HepG2 (cell line): ENCODE data around the gene CNNM2. TPM values are rescaled to one million over a fixed set of nuclear protein-coding genes. Genes with fewer than 3 reads are reported as not detected.

Experiments
- ATAC-seq: fragments of 200-7000 bp; cut with Tn5 transposase; 3 replicates; pipeline ENCODE4 v1.9.1; 2020; ENCODE audit warnings: mild to moderate bottlenecking, moderate library complexity
- BruUV-seq: library from RNA; stranded (reverse); fragments of 400-500 nt; replicated peaks from 2 replicates; lab custom pipeline; 2021; lab: Mats Ljungman, UMichigan
- CTCF ChIA-PET: fragments of 300-600 bp; formaldehyde crosslinking; extraction: SDS; loops from one replicate; lab custom pipeline; 2021; ENCODE audit warnings: low total read pairs, inconsistent platforms, low intra/inter-chr PET ratio; lab: Yijun Ruan, JAX
- POLR2A ChIA-PET: fragments of 350-600 bp; sonication (Branson Sonifier 250); formaldehyde crosslinking; loops from one replicate; lab custom pipeline; 2020; ENCODE audit warnings: antibody characterized with exemption, inconsistent platforms; lab: Yijun Ruan, JAX
- DNase-seq: peaks from one replicate; pipeline ENCODE4 v3.0.0-alpha.2; 2015; ENCODE audit warnings: low spot score
- FAIRE-seq: peaks from 3 replicates; lab custom pipeline; 2011; peaks lifted over from hg19 to GRCh38; lab: Jason Lieb, UNC
- H2AFZ ChIP-seq: one replicate; pipeline ENCODE4 v1.6.1; 2011; ENCODE audit warnings: low read length, inconsistent platforms
- H3K27ac ChIP-seq: fragments of 300-600 bp; 3 replicates; pipeline ENCODE4 v1.8.0; 2011; ENCODE audit warnings: mixed run types, mild to moderate bottlenecking, mixed read lengths, low read length, inconsistent platforms; ENCODE audit not compliant: insufficient read depth; ENCODE audit errors: extremely low read length
- H3K27me3 ChIP-seq, 2 experiments: fragments of 200-600 bp in 1 of 2; 2 replicates in 1 of 2; 3 replicates in 1 of 2; pipeline versions ENCODE4 v1.6.0 to v1.8.0; 2011; ENCODE audit warnings: low read length in 2 of 2, mild to moderate bottlenecking in 2 of 2, moderate library complexity in 2 of 2, inconsistent platforms in 1 of 2; ENCODE audit not compliant: insufficient read depth in 2 of 2, control insufficient read depth in 1 of 2
- H3K36me3 ChIP-seq, 2 experiments: fragments of 200-600 bp in 1 of 2; replicated peaks in 1 of 2; 2 replicates in 1 of 2; 3 replicates in 1 of 2; pipeline versions ENCODE4 v1.5.1 to v1.8.0; 2011; ENCODE audit warnings: low read length in 2 of 2, inconsistent platforms in 1 of 2; ENCODE audit not compliant: insufficient read depth in 2 of 2, control insufficient read depth in 1 of 2
- H3K4me1 ChIP-seq: 2 replicates; pipeline ENCODE4 v1.5.1; 2012; ENCODE audit warnings: low read length, inconsistent platforms; ENCODE audit not compliant: insufficient read depth
- H3K4me2 ChIP-seq: 2 replicates; pipeline ENCODE4 v1.6.0; 2011; ENCODE audit warnings: low read depth, low read length, inconsistent platforms
- H3K4me3 ChIP-seq, 3 experiments: fragments of 200-600 bp in 1 of 3; sonication (generic), shearing (Covaris generic) in 1 of 3; replicated peaks in 1 of 3; 2 replicates each; pipeline ENCODE4 v1.5.1; 2011 to 2016; ENCODE audit warnings: low read length in 3 of 3, inconsistent platforms in 2 of 3, low read depth in 2 of 3, mild to moderate bottlenecking in 2 of 3, control low read depth in 1 of 3, mixed read lengths in 1 of 3; ENCODE audit not compliant: insufficient read depth in 1 of 3
- H3K79me2 ChIP-seq: one replicate; pipeline ENCODE4 v1.6.1; 2011; ENCODE audit warnings: low read length, inconsistent platforms; ENCODE audit not compliant: insufficient read depth
- H3K9ac ChIP-seq: 2 replicates; pipeline ENCODE4 v1.6.0; 2011; ENCODE audit warnings: mild to moderate bottlenecking, low read depth, low read length, inconsistent platforms; ENCODE audit not compliant: insufficient read depth
- H3K9me3 ChIP-seq: 2 replicates; pipeline ENCODE4 v1.5.1; 2012; ENCODE audit warnings: mild to moderate bottlenecking, low read length
- H4K20me1 ChIP-seq: 2 replicates; pipeline ENCODE4 v1.6.0; 2011; ENCODE audit warnings: inconsistent platforms, mild to moderate bottlenecking, low read length, moderate library complexity; ENCODE audit not compliant: insufficient read depth
- BHLHE40 ChIP-seq: IDR thresholded peaks from 2 replicates; pipeline ENCODE4 v1.6.1; 2011; ENCODE audit warnings: low read length, improper control_type of control experiment
- CBX1 ChIP-seq: IDR thresholded peaks from one replicate; pipeline ENCODE4 v1.6.1; 2016; ENCODE audit warnings: antibody characterized with exemption, low read depth
- DMAP1 ChIP-seq: IDR thresholded peaks from 2 replicates; pipeline ENCODE4 v1.6.1; 2016
- DNMT3B ChIP-seq: conservative IDR thresholded peaks from 2 replicates; pipeline ENCODE4 v1.6.1; 2016; ENCODE audit warnings: missing biosample characterization, control low read depth
- EZH2 ChIP-seq: conservative IDR thresholded peaks from 2 replicates; pipeline ENCODE4 v1.6.1; 2012; ENCODE audit warnings: mild to moderate bottlenecking, low read depth, low read length, moderate library complexity
- GRHL1 ChIP-seq: sonication (generic); formaldehyde crosslinking; conservative IDR thresholded peaks from 2 replicates; pipeline ENCODE4 v1.8.0; 2022; ENCODE audit warnings: missing genetic modification reagents
- IKZF1 ChIP-seq: fragments of 450-650 bp; IDR thresholded peaks from 2 replicates; pipeline ENCODE4 v1.7.1; 2016
- MTF1 ChIP-seq: sonication (generic); formaldehyde crosslinking; IDR thresholded peaks from 2 replicates; pipeline ENCODE4 v1.5.0; 2020; ENCODE audit warnings: missing genetic modification reagents
- NONO ChIP-seq, 2 experiments: fragments of 450-650 bp in 1 of 2; sonication (generic) in 1 of 2; formaldehyde crosslinking in 1 of 2; IDR thresholded peaks in 1 of 2; conservative IDR thresholded peaks in 1 of 2; 2 replicates each; pipeline versions ENCODE4 v1.6.1 to v1.8.0; 2017 to 2022; ENCODE audit warnings: mild to moderate bottlenecking in 1 of 2, missing genetic modification reagents in 1 of 2, moderate library complexity in 1 of 2
- PAWR ChIP-seq: sonication (generic); formaldehyde crosslinking; IDR thresholded peaks from 2 replicates; pipeline ENCODE4 v1.4.0; 2020; ENCODE audit warnings: missing genetic modification reagents, mild to moderate bottlenecking, borderline replicate concordance
- POGZ ChIP-seq: sonication (generic); formaldehyde crosslinking; IDR thresholded peaks from 2 replicates; pipeline ENCODE4 v1.4.0; 2020; ENCODE audit warnings: mild to moderate bottlenecking, missing genetic modification reagents
- SAP130 ChIP-seq: IDR thresholded peaks from 2 replicates; pipeline ENCODE4 v1.6.1; 2016; ENCODE audit warnings: low read depth
- SIX1 ChIP-seq: sonication (generic); formaldehyde crosslinking; IDR thresholded peaks from 2 replicates; pipeline ENCODE4 v1.4.0; 2020; ENCODE audit warnings: missing genetic modification reagents, borderline replicate concordance
- SIX4 ChIP-seq: sonication (generic); formaldehyde crosslinking; IDR thresholded peaks from 2 replicates; pipeline ENCODE4 v1.4.0; 2020; ENCODE audit warnings: missing genetic modification reagents
- SSRP1 ChIP-seq: IDR thresholded peaks from 2 replicates; pipeline ENCODE4 v1.6.1; 2016; ENCODE audit warnings: control low read depth
- THRA ChIP-seq: sonication (generic); formaldehyde crosslinking; IDR thresholded peaks from 2 replicates; pipeline ENCODE4 v1.4.0; 2020; ENCODE audit warnings: missing genetic modification reagents, borderline replicate concordance
- ZNF121 ChIP-seq: sonication (generic); formaldehyde crosslinking; IDR thresholded peaks from 2 replicates; pipeline ENCODE4 v1.5.0; 2020; ENCODE audit warnings: mild to moderate bottlenecking, missing genetic modification reagents
- ZNF274 ChIP-seq: sonication (generic); formaldehyde crosslinking; IDR thresholded peaks from 2 replicates; pipeline ENCODE4 v1.5.1; 2020; ENCODE audit warnings: mild to moderate bottlenecking, missing genetic modification reagents
- ZNF281 ChIP-seq: sonication (generic); formaldehyde crosslinking; IDR thresholded peaks from 2 replicates; pipeline ENCODE4 v1.4.0; 2020; ENCODE audit warnings: missing genetic modification reagents, borderline replicate concordance
- ZNF556 ChIP-seq: sonication (generic); formaldehyde crosslinking; IDR thresholded peaks from 2 replicates; pipeline ENCODE4 v1.4.0; 2020; ENCODE audit warnings: mild to moderate bottlenecking, missing genetic modification reagents, borderline replicate concordance
- ZNF562 ChIP-seq: sonication (generic); formaldehyde crosslinking; IDR thresholded peaks from 2 replicates; pipeline ENCODE4 v1.8.0; 2022; ENCODE audit warnings: missing genetic modification reagents, borderline replicate concordance
- ZNF589 ChIP-seq: sonication (generic); formaldehyde crosslinking; conservative IDR thresholded peaks from 2 replicates; pipeline ENCODE4 v1.8.0; 2022; ENCODE audit warnings: mild to moderate bottlenecking, moderate library complexity, missing genetic modification reagents
- WGBS: methylation state at CpG from one replicate; pipeline ENCODE4 v1.1.6; 2017; ENCODE audit warnings: low lambda C conversion rate; 5-methylcytosine and 5-hydroxymethylcytosine counted together
- in situ Hi-C: cut with HindIII; loops from 2 replicates; pipeline ENCODE4 v1.10.0; 2017; ENCODE audit warnings: low pct_unique_long_range_greater_than_20kb; ENCODE audit not compliant: extremely low pct_ligation_motif_present
- intact Hi-C: fragments of 100-400 bp; cut with micrococcal nuclease; formaldehyde crosslinking; loops from one replicate; pipeline ENCODE4 v1.10.0; 2022; ENCODE audit not compliant: unreplicated experiment
- polyA plus RNA-seq, 8 experiments: library from polyadenylated mRNA; depleted of rRNA in 3 of 8; stranded (reverse) in 7 of 8; unstranded in 1 of 8; fragments of >200 nt; fragmentation: Illumina TruSeq in 4 of 8; extraction: Trizol in 4 of 8; gene quantifications; 2 replicates each; pipeline versions ENCODE4 v1.2.1 to v1.2.3, GENCODE V29; 2011 to 2016; ENCODE audit warnings: low read depth in 4 of 8, missing spikeins in 1 of 8, mixed read lengths in 1 of 8; ENCODE audit not compliant: insufficient read depth in 1 of 8
- total RNA-seq, 5 experiments: library from RNA; depleted of rRNA; stranded (reverse); fragments of >200 nt; fragmentation: Illumina TruSeq; extraction: Trizol; gene quantifications; 2 replicates each; pipeline ENCODE4 v1.2.3, GENCODE V29; 2016; ENCODE audit warnings: low read depth in 1 of 5

Gene CNNM2
- total and polyA plus RNA-seq, 2 of the 13 experiments (the other 11 are each of a cell fraction or from before 2014, with no cell fraction given), result 7.1 to 9.0 TPM

- H3K36me3 ChIP-seq, result no peaks in the 10 kb centered on the region; a peak in 1 of 5 replicates
- POLR2A ChIA-PET, result interaction anchor here (1.0 kb wide), 1 partner anchor 108 kb away, joined by 4 read pairs; the partner anchor contains the start of gene CNNM2
- no peak overlapping the region for H2AFZ ChIP-seq
- ATAC-seq, result peak; percentile 89
- no peak overlapping the region for H3K9ac ChIP-seq
- H3K4me3 ChIP-seq, result no peak overlapping the region
- no peaks in the 10 kb centered on the region for H3K27me3 ChIP-seq
- H3K27ac ChIP-seq, result peak overlapping the region; percentile 63
- no peaks in the 10 kb centered on the region for H3K9me3 ChIP-seq
- peak; percentile 84 for FAIRE-seq
- peak overlapping the region; percentile 52 for H3K4me2 ChIP-seq
- BruUV-seq, result no TSS peak
- WGBS, result 6% methylated on average over 2 of the region's 2 CpGs
- peaks cover 49% of the 10 kb centered on the region for H3K4me1 ChIP-seq
- H3K79me2 ChIP-seq, result peaks cover 2% of the 10 kb centered on the region
- peak; percentile 90 for DNase-seq
- CTCF ChIA-PET, result no interaction called here
- in situ Hi-C loops (no loop called here), intact Hi-C loops (loop anchor here (5.0 kb wide), 1 partner anchor 33 kb away; no protein-coding TSS in a partner anchor)
- H4K20me1 ChIP-seq, result no peaks in the 10 kb centered on the region
- no peak for TF ChIP-seq ZNF556
- no peak for TF ChIP-seq PAWR (CRISPR knock-in tag)
- 0 out of 2 replicates have a peak, but pooled peaks have one; percentile 52 for TF ChIP-seq POGZ (CRISPR knock-in tag)
- no peak for TF ChIP-seq ZNF121
- TF ChIP-seq DMAP1, result no peak
- no peak for TF ChIP-seq DNMT3B (CRISPR knock-in tag)
- no peak for TF ChIP-seq GRHL1 (CRISPR knock-in tag)
- no peak for TF ChIP-seq SAP130 (CRISPR knock-in tag)
- TF ChIP-seq MTF1 (CRISPR knock-in tag), result no peak
- no peak for TF ChIP-seq EZH2
- TF ChIP-seq THRA (CRISPR knock-in tag), result peak; percentile 33; the same call in 1 of the 2 replicates
- no peak for TF ChIP-seq IKZF1
- no peak for TF ChIP-seq ZNF562
- peak; percentile 15; the same call in 1 of the 2 replicates for TF ChIP-seq SIX4 (CRISPR knock-in tag)
- no peak for TF ChIP-seq ZNF274 (CRISPR knock-in tag)
- no peak for TF ChIP-seq BHLHE40
- no peak for TF ChIP-seq ZNF589
- no peak for TF ChIP-seq CBX1
- TF ChIP-seq SSRP1, result no peak
- no peak for TF ChIP-seq NONO (IDR thresholded peaks at IDR 0.05)
- TF ChIP-seq NONO (CRISPR knock-in tag; conservative IDR thresholded peaks at IDR 0.05), result no peak
- TF ChIP-seq ZNF281 (CRISPR knock-in tag), result peak; percentile 65; the same call in 1 of the 2 replicates
- TF ChIP-seq SIX1 (CRISPR knock-in tag), result peak; percentile 78
These were observed 107.6 kb downstream of the CNNM2 start for GRCh38 chr10:103025696-103026095.
